H1 (cell line): ENCODE data around the gene CLDN15.
"Not testable (repeated sequence)": the region's sequence is repeated elsewhere in the genome, so short reads cannot be mapped to it uniquely, and the experiment has no call there.

Experiments
- CBX5 ChIP-seq: fragments of 300-800, 300-1000 bp; sonication (generic); IDR thresholded peaks from 2 replicates; pipeline ENCODE4 v1.7.1; 2016; ENCODE audit warnings: antibody characterized with exemption, low read length, low read depth
- E2F6 ChIP-seq: IDR thresholded peaks from 2 replicates; pipeline ENCODE4 v1.6.1; 2012; ENCODE audit warnings: inconsistent platforms
- EZH2 ChIP-seq: fragments of 200-600 bp; sonication (generic); IDR thresholded peaks from 2 replicates; pipeline ENCODE4 v1.7.1; 2012; ENCODE audit warnings: low read depth, mild to moderate bottlenecking, moderate library complexity, low read length, inconsistent platforms; ENCODE audit not compliant: severe bottlenecking
- GABPA ChIP-seq: IDR thresholded peaks from 2 replicates; pipeline ENCODE4 v1.6.1; 2011; ENCODE audit warnings: mild to moderate bottlenecking, low read length, moderate library complexity, borderline replicate concordance; ENCODE audit not compliant: insufficient read depth
- JUND ChIP-seq: IDR thresholded peaks from 2 replicates; pipeline ENCODE4 v1.6.1; 2011; ENCODE audit warnings: mild to moderate bottlenecking, improper control_type of control experiment, low read length
- KDM5A ChIP-seq: fragments of 200-600 bp; IDR thresholded peaks from 2 replicates; pipeline ENCODE4 v1.7.1; 2012; ENCODE audit warnings: mild to moderate bottlenecking, low read length, inconsistent platforms, mixed read lengths
- RNF2 ChIP-seq: fragments of 200-900, 300-1000 bp; sonication (generic); IDR thresholded peaks from 2 replicates; pipeline ENCODE4 v1.7.1; 2016; ENCODE audit warnings: borderline replicate concordance, low read depth, mild to moderate bottlenecking, antibody characterized with exemption, low read length; ENCODE audit not compliant: poor library complexity, severe bottlenecking; ENCODE audit errors: missing control alignments
- TBP ChIP-seq: IDR thresholded peaks from 2 replicates; pipeline ENCODE4 v1.6.1; 2011; ENCODE audit warnings: low read depth, low read length, improper control_type of control experiment
- TF ChIP-seq, protein P1 (sequence below), 3 experiments: IDR thresholded peaks; 1 replicate in 2 of 3; 2 replicates in 1 of 3; pipeline versions ENCODE4 v1.5.1 to v1.6.1; 2011; ENCODE audit warnings: low read length in 3 of 3, mild to moderate bottlenecking in 3 of 3, inconsistent platforms in 2 of 3, low read depth in 1 of 3, moderate library complexity in 1 of 3; ENCODE audit not compliant: insufficient read depth in 1 of 3; ENCODE audit errors: control extremely low read depth in 1 of 3
- TF ChIP-seq, protein P2 (sequence below): IDR thresholded peaks from 2 replicates; pipeline ENCODE4 v1.6.1; 2012; ENCODE audit warnings: inconsistent platforms

DNA sequence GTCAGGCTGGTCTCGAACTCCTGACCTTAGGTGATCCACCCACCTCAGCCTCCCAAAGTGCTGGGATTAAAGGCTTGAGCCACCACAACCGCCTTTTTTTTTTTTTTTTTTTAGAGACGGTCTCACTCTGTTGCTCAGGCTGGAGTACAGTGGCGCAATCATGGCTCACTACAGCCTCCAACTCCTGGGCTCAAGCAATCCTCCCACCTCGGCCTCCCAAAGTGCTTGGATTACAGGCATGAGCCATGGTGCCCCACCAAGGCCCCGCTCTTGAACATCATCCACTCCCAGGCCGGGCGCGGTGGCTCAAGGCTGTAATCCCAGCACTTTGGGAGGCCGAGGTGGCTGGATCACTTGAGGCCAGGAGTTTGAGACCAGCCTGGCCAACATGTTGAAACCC lies 38.1 kb downstream of the CLDN15 start:
- not testable (repeated sequence) for TF ChIP-seq EZH2, TBP, RNF2, CBX5, E2F6, JUND, GABPA, KDM5A
- TF ChIP-seq, protein P1, sequence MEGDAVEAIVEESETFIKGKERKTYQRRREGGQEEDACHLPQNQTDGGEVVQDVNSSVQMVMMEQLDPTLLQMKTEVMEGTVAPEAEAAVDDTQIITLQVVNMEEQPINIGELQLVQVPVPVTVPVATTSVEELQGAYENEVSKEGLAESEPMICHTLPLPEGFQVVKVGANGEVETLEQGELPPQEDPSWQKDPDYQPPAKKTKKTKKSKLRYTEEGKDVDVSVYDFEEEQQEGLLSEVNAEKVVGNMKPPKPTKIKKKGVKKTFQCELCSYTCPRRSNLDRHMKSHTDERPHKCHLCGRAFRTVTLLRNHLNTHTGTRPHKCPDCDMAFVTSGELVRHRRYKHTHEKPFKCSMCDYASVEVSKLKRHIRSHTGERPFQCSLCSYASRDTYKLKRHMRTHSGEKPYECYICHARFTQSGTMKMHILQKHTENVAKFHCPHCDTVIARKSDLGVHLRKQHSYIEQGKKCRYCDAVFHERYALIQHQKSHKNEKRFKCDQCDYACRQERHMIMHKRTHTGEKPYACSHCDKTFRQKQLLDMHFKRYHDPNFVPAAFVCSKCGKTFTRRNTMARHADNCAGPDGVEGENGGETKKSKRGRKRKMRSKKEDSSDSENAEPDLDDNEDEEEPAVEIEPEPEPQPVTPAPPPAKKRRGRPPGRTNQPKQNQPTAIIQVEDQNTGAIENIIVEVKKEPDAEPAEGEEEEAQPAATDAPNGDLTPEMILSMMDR (IDR thresholded peaks at IDR 0.05; ENCODE audit: control extremely low read depth in 1 of 3, insufficient read depth in 1 of 3, low read depth in 1 of 3, low read length in 3 of 3): not testable (repeated sequence)
- TF ChIP-seq, protein P2, sequence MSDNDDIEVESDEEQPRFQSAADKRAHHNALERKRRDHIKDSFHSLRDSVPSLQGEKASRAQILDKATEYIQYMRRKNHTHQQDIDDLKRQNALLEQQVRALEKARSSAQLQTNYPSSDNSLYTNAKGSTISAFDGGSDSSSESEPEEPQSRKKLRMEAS: not testable (repeated sequence)
